ENCODE data around the gene C2orf81. TPM values are rescaled to one million over a fixed set of nuclear protein-coding genes. Genes with fewer than 3 reads are reported as not detected.
A peak's percentile ranks its signal among the peaks of the same experiment; 100 is the strongest.

C2orf81 gene
- total RNA-seq, 1 experiment from 2014 or later: 4.0 TPM

DNA sequence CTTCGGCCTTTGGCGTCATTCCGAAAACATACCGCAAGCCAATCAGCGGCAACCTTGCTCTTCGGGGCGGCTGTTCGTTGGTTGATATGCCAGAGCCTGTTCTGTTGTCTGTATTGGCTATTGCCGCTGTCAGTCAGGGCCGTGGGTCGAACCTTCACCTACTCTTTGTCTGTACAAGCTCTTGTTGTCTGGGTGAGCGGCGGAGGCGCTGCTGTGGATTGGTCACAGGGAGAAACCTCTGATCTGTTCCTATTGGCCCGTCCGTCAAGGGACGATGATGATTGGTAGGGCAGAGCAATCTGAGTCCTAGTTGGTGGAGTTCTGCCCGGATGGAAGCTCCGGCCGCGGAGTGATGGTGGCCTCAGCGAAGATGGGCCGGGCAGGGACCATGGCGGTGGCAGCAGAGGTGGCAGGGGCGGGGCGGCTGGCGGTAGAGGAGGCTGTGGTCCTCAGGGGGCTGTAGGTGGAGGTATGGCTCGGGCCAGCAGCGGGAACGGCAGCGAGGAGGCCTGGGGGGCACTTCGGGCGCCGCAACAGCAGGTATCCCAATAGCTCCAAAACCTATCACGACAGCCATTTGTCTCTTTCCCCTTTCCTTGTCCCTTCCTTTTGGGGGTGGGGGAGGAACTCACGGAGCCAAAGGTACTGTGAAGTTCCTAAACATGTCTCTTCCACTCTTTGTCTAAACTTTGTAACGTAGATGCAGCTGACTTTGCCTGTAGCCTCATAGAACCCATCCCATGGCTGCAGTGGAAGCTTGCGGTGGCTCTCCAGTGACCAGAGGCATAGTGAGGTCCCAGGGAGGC, 36.9 kb upstream of the C2orf81 start, which contains the start of gene WBP1:
TSS of gene WBP1 (plus strand) at position 307 of the 806 bp plus-strand sequence. CDS start at position 472, 165 bp downstream.
- peaks cover 86% of the 10 kb centered on the region for H3K36me3 Mint-ChIP-seq (ENCODE audit: insufficient read depth, unreplicated experiment)
- CTCF ChIA-PET: interaction anchor here (0.8 to 1.4 kb wide), 5 partner anchors 14 to 74 kb away, joined by 3 to 5 read pairs (median 4); partner anchors contain the start of genes CCDC142 and TTC31

DNA sequence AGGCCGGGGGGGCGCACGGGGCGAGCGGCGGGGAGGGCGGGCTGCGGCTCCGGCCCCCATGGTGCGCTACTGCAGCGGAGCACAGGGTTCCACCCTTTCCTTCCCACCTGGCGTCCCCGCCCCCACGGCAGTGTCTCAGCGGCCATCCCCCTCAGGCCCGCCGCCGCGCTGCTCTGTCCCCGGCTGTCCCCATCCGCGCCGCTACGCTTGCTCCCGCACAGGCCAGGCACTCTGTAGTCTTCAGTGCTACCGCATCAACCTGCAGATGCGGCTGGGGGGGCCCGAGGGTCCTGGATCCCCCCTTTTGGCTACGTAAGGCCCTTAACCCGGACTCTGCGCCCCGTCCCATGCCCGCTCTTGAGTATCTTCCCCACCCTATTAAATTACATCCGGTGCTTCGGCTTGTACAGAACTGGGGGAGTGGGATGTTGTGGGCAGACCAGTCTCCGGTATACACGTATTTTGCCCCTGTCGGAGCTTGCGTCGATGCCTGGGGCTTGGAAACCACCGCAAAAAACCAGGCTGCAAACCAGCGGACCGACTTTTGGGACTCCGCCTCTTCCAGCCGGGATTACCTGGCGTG, 36.2 kb upstream of the C2orf81 start:
- Mint-ChIP-seq H3K4me1 (ENCODE audit: low read depth, unreplicated experiment) (peaks cover 49% of the 10 kb centered on the region), H3K9me3 (ENCODE audit: low read depth, unreplicated experiment) (no peaks in the 10 kb centered on the region), H3K4me3 (ENCODE audit: low read depth, unreplicated experiment) (peak overlapping the region; percentile 83), H3K27me3 (ENCODE audit: unreplicated experiment) (peaks cover 10% of the 10 kb centered on the region), H3K27ac (ENCODE audit: unreplicated experiment) (peak overlapping the region; percentile 94), H3K36me3 (ENCODE audit: insufficient read depth, unreplicated experiment) (peaks cover 79% of the 10 kb centered on the region)
- CTCF ChIA-PET: interaction anchor here (0.8 to 1.4 kb wide), 6 partner anchors 12 to 74 kb away, joined by 3 to 5 read pairs (median 4); partner anchors contain the start of genes CCDC142 and TTC31
- DNase-seq: peak; percentile 81
- intact Hi-C loops (cut with micrococcal nuclease; ENCODE audit: unreplicated experiment): no loop called here
- no TSS peak for BruUV-seq (replicated peaks)
- TF ChIP-seq, protein P1, sequence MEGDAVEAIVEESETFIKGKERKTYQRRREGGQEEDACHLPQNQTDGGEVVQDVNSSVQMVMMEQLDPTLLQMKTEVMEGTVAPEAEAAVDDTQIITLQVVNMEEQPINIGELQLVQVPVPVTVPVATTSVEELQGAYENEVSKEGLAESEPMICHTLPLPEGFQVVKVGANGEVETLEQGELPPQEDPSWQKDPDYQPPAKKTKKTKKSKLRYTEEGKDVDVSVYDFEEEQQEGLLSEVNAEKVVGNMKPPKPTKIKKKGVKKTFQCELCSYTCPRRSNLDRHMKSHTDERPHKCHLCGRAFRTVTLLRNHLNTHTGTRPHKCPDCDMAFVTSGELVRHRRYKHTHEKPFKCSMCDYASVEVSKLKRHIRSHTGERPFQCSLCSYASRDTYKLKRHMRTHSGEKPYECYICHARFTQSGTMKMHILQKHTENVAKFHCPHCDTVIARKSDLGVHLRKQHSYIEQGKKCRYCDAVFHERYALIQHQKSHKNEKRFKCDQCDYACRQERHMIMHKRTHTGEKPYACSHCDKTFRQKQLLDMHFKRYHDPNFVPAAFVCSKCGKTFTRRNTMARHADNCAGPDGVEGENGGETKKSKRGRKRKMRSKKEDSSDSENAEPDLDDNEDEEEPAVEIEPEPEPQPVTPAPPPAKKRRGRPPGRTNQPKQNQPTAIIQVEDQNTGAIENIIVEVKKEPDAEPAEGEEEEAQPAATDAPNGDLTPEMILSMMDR (IDR thresholded peaks at IDR 0.05; ENCODE audit: unreplicated experiment): no peak

More for the DNA sequence above, 36.9 kb upstream of the C2orf81 start, which contains the start of gene WBP1:
- Mint-ChIP-seq H3K27ac (ENCODE audit: unreplicated experiment) (peak within 1 kb of the TSS; percentile 94), H3K27me3 (ENCODE audit: unreplicated experiment) (peaks cover 3% of the 10 kb centered on the region), H3K9me3 (ENCODE audit: low read depth, unreplicated experiment) (no peaks in the 10 kb centered on the region), H3K4me3 (ENCODE audit: low read depth, unreplicated experiment) (peak within 1 kb of the TSS; percentile 83), H3K4me1 (ENCODE audit: low read depth, unreplicated experiment) (peaks cover 42% of the 10 kb centered on the region)
- intact Hi-C loops (cut with micrococcal nuclease; ENCODE audit: unreplicated experiment): no loop called here
- TSS peak; percentile 45 for BruUV-seq (replicated peaks)
- peak; percentile 98 for DNase-seq
- TF ChIP-seq, protein P1 (IDR thresholded peaks at IDR 0.05; ENCODE audit: unreplicated experiment): no peak

GRCh38 chr2:74457129-74457548, 35.7 kb upstream of the C2orf81 start:
- CTCF ChIA-PET: interaction anchor here (0.8 to 1.4 kb wide), 2 partner anchors 12 to 19 kb away, joined by 3 to 5 read pairs; no protein-coding TSS in a partner anchor
- peak overlapping the region; percentile 94 for H3K27ac Mint-ChIP-seq (ENCODE audit: unreplicated experiment)
- peaks cover 12% of the 10 kb centered on the region for H3K27me3 Mint-ChIP-seq (ENCODE audit: unreplicated experiment)
- TF ChIP-seq, protein P1 (IDR thresholded peaks at IDR 0.05; ENCODE audit: unreplicated experiment): no peak
- H3K4me1 Mint-ChIP-seq (ENCODE audit: low read depth, unreplicated experiment): peaks cover 50% of the 10 kb centered on the region
- DNase-seq: no peak
- H3K4me3 Mint-ChIP-seq (ENCODE audit: low read depth, unreplicated experiment): peak overlapping the region; percentile 83
- BruUV-seq (replicated peaks): no TSS peak
- intact Hi-C loops (cut with micrococcal nuclease; ENCODE audit: unreplicated experiment): no loop called here
- H3K9me3 Mint-ChIP-seq (ENCODE audit: low read depth, unreplicated experiment): no peaks in the 10 kb centered on the region
- peaks cover 74% of the 10 kb centered on the region for H3K36me3 Mint-ChIP-seq (ENCODE audit: insufficient read depth, unreplicated experiment)

DNA sequence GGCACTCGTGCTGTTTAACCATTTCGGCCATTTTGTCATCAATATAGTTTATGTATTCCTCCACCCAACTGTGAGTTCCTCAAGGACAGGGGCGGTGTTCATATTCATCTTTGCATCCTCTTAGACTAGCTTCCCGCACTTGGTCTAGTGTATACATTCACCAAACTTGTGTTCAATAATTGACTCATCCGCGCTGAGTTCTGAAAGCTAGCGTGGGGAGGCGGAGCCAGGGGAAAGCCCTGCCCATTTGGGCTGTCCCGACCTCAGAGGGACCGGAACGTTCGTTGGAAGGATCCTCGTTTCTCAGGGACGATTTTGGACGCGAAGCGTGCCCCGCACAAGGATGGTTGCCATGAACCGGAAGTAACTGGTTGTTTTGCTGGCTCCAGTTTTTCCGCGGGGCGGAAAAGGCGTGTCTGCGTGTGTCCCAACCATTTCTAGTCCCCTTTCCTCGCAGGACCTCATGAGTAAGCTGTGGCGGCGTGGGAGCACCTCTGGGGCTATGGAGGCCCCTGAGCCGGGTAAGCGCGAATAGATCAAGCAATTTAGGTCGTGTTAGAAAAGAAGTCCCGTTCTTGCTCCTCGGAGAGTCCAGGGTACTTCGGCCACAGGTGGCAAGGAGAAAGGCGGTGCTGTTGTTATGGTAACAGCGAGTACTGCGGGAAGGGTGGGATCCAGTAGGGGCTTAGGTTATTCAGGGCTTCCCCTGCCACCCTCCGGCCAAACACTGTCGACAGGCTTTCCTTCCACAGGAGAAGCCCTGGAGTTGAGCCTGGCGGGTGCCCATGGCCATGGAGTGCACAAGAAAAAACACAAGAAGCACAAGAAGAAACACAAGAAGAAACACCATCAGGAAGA, 33.5 kb upstream of the C2orf81 start, which contains the start of gene INO80B:
TSS of gene INO80B (plus strand) at position 434 of the 858 bp plus-strand sequence. CDS start at position 464, 30 bp downstream.
- peak; percentile 96 for DNase-seq
- TF ChIP-seq, protein P1 (IDR thresholded peaks at IDR 0.05; ENCODE audit: unreplicated experiment): no peak
- Mint-ChIP-seq H3K27me3 (ENCODE audit: unreplicated experiment) (peaks cover 12% of the 10 kb centered on the region), H3K36me3 (ENCODE audit: insufficient read depth, unreplicated experiment) (peaks cover 53% of the 10 kb centered on the region), H3K4me1 (ENCODE audit: low read depth, unreplicated experiment) (peaks cover 44% of the 10 kb centered on the region), H3K27ac (ENCODE audit: unreplicated experiment) (peak within 1 kb of the TSS; percentile 35), H3K4me3 (ENCODE audit: low read depth, unreplicated experiment) (peak within 1 kb of the TSS; percentile 83), H3K9me3 (ENCODE audit: low read depth, unreplicated experiment) (no peaks in the 10 kb centered on the region)
- TSS peak; percentile 7 for BruUV-seq (replicated peaks)
- CTCF ChIA-PET: interaction anchor here (1.1 kb wide), 1 partner anchor 13 kb away, joined by 5 read pairs; no protein-coding TSS in a partner anchor
- intact Hi-C loops (cut with micrococcal nuclease; ENCODE audit: unreplicated experiment): loop anchor here (2.0 kb wide), 1 partner anchor 14 kb away; the partner anchor contains the start of gene RTKN
